Medulla oblongata (tissue), 1 donor: ENCODE measurements around the gene SAP30L.

ENCODE experiments used
- DNase-seq: peaks from one replicate; pipeline ENCODE4 v3.0.0-alpha.2; 2015; ENCODE audit errors: extremely low spot score

The SAP30L gene

DNA sequence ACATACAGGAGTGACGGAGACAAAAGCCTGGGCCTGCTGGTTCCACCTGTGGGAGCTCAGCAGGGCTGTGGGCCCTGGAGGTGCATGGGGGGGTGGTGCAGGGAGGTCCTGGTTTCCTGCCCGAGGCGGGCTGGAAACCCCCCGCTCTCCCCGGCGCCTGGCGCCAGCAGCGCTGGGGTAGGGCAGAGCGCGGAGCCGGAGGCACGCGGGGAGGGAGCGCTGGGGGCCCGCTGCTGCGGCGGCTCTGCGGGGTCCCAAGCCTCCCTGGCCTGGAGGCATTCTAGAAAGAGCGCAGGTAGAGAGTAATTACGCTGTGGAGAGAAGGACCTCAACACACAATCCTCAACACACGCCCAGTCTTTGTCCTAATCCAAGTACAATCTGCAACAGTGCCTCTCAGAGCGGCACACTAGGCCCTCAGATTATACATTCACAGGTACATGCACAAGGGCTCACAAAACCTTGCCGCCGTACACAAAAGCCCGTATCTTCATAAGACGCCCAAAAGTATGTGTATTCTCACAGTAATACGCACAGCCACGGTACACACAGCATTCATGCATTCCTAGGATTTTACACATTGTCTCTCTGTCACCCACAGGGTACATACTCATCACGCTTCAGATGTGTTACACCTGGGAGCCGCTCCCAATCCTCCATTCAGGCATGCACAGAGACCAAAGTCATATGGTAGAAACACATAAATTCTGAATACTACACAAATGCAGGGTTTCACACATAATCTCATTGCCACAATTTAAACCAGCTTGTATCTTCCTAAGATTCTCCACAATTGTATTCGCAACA lies 34.4 kb downstream of the SAP30L start:
- DNase-seq = no peak

DNA sequence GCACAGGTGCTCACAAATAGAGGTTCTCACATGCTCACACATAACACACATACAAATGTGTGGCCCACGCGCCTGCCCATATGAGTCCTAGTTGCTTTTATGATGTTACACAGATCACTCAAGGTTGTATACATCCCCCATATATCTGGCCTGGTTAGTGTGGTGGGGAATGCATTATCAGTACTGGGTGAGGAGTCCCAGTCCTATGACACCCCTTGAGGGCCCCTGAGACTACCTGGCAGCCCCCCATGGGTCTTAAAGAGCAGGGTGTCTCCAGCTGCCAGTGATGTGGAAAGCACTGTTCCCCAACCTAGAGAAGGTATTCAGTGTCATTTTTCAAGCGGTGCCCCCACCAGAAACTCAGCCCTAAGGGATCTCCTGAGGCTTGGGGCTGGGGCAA lies 35.0 kb downstream of the SAP30L start:
- no peak for DNase-seq

DNA sequence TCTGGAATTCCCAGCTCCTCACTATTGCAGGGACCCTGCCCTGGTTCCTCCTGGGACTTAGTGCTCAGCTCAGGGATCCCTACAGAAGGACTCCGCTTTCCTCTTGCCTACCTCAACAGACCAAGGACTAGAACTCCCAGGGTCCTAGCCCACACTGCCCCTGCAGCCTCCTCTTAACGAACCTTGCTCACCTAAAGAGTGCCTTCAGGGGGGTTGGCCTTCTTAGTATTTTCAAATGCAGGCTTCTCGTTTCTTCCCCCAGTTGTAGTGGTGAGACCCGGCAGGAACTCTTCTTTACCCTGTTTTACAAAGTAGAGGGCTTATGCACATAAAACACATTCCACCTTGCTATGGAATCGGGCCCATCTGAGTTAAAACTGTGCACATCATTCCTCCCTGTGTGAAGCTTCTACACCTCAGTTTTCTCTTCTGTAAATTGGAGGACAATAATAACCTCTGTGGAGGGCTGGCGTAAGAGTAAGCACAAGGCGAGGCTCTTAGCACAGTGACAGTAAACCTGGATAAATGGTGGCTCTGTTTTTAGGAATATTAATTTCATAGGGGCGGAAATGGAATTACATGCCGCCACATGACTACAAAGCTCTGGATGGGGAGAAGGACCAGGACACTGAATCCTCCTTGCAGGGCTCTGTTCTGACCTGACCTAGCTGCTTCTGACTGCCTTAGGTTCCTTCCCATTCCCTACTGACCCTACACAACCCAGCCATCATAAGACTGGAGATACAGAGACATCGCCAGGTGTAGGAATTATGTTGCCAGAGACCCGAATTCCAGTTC lies 36.0 kb downstream of the SAP30L start:
- no peak for DNase-seq

DNA sequence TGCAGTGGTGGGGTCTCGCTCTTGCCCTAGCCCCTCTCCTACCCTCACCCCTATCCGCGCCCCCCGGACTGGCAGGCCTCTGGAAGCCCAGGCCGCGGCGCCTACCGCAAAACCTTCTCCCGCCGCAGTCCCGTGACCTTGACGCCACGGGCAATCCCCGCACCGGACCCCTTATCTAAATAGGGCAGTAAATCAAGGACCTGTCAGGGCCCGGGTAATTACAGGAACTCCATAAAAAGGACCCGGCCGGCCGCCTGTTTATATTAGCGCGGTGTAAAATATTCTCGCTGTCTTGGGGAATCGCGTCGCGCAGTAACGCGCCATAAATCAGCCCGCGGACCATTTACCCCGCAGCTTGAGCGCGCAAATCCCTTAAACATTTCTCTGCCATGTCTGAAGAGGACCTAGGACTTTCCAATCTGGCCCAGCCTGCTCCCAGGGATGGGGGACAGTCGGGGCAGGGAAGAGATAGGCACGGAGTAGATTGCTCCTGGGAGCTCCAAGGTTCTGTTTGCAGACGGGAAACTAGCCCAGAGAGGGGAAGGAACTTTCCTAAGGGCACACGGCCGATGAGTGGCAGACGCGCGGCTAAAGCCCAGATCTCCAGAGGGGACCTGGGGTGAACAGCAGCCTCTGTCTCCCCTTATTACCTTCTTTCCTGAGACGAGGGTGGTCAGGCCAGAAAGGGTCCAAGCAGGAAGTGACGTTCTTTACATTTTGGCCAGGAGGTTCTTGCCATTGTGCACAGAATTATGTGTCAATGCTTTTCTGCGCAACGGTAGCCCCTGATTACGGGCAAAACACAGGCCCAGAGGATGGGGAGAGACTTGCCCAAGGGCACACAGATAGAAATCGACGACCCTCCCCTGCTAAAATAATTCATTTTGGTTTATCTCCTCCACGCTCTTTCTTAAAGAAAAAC lies 37.0 kb downstream of the SAP30L start:
- no peak for DNase-seq

DNA sequence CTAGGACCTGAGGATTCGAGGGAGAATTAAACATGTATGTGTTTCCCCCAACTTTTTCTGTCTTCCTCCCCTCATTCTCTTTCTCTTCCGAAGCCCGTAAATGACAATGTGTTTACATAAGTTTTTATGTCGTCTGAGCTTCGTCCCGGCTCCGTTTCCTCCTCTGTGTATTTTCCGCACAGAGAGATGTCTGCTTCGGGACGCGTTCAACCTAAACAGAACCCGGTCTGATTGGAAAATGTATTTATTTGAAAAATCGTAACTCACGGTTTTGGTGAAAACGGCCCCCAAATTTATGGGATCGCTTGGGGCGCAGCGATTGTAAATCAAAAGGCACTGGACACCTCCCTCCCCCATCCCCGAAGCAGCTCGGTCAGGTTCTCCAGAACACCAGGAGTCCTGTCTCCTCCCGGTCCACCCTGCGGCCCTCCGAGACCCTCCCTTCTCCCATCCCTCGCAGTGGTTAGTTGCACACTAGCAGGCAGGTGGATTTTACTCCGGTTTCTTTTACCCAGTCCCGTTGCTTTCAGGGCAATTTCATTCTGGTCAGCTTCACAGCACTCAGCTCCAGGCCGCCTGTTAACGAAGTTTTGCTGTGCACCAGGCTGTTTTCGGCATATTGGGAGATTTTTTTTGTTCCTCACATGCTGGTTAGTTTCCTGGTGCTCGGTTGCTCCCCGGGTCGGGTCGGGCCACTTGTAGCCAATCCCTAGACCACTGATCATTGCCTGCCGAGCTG lies 38.0 kb downstream of the SAP30L start:
- no peak for DNase-seq

DNA sequence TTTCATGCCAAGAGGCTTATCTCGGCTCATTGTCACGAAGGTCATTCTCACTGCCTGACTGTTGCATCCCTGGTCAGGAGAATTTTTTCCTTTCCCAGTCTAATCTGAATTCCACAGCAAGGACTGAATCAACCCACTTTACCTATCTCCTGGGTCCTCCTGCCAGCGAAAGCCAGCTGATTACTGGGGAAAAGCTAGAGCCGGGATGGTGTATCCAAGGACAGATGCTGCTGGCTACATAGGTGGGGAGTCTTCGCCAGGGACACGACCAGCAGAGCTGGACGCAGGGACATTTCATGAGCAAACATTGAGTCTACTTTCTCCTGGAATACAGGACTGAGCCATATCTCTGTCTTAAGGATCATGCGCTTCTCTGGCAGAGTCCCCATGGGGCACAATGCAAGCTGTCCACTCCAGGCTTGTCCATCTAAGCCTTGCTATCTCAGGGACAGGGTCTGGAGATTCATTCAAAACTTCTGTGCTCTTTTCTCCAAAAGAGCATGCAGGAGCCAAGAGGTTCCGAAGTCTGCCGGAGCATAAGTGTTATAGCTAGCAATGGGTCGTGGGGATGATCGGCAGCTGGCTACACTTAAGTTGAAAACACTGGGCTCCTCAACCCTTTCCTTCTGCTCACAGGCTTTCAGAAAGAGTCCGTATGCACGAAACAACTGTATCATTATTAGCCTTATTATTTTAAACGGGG lies 38.7 kb downstream of the SAP30L start:
- DNase-seq = no peak

DNA sequence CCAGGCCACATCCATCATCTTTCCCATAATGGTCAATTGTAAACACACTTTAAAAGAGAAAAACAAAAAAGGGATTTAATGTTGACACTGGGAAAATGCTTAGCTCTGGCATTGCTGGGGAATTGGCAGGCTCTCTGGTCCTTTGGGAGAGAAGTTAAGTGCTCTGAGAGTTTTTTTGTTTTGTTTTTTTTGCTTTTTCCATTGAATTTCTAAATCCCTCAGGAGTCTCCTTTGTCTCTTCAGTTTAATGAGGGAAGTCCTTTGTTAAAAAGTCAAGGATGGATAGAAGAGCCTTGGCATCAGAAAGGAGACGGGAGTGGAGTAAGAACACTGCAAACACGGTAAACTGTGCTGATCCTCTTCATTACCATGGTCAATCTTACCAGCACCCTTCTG lies 39.3 kb downstream of the SAP30L start:
- no peak for DNase-seq

DNA sequence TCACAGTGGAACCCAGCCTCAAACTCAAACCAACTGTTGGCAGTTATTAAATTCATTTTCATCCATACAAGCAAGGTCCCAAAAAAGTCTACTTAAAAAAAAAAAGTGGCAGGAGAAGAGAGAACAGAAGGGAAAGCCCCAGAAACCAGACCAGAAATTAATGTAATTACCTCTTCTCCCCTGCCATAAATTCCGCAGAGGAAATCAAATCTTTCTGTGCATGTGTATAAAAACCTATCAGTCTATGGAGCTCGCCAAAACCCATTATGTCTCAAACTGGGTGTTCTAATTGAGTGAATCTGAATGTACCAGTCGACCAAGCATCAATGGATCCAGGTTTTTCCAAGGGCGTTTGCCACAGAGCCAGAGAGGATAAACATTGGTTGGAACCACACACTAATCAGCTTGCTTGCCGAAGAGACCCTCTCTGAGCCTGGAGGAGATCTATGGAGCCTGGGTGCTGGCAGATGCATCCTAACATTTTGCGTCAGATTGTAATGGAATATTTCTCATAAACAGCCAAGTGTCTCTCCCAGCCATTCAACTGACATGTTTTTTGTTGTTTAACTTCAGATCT lies 40.1 kb downstream of the SAP30L start:
- DNase-seq = no peak

DNA sequence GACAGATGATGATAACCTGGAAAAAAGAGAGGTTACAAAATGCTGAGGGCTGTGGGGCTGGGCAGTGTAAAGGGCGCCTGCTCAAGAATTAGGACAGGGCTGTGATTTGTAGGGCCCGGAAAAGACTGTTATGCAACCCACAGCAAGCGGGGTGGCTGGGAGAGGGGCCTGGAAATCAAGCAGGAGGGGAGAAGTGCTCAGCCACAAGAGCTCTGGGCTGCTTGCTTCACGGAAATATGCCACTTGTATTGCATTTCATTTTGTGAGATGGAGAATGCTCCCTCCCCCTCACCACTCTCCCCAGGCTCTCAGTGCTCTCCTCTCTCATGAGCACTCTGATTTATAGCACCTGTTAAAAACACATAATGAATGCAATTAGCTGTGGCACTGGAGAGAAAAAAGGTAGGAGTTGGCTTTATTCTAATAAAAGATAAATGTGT lies 40.6 kb downstream of the SAP30L start:
- no peak for DNase-seq

DNA sequence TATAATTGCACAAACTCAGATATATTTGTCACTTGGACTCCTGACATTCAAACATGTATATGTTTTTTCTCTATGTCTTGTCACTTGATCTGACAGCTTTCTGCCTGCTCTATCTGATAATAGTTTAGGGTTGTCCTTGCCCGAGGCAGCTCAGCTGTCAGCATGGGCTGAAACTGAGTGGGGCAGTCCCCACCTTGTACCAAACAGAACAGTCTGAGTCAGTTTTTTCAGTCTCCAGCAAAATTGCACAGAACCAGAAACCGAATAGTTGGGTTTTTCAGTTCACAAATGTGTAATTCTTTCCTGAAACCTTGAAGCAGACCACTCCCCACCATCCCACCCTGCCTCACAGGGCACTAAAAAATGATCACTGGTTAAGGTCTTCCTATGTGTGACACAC lies 41.7 kb downstream of the SAP30L start:
- DNase-seq = no peak

DNA sequence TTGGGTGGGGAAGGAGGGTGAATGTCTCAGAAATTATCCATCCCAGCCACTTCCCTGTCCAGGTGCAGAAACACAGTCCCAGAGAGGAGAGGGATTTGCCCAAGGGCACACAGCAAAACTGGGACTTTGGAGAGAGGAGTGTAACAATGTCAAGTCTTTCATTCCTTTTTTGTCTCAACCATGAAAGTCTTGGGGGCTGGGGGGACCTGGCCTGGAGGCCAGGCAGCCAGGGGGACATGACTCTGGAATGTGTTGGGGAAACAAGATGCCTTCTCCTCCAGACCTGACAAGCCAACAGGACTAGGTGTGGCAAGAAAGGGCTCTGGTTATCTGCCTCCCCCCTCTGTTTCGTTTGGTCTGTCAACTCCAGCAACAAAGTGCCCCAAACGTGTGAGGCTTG lies 46.1 kb downstream of the SAP30L start:
- no peak for DNase-seq

DNA sequence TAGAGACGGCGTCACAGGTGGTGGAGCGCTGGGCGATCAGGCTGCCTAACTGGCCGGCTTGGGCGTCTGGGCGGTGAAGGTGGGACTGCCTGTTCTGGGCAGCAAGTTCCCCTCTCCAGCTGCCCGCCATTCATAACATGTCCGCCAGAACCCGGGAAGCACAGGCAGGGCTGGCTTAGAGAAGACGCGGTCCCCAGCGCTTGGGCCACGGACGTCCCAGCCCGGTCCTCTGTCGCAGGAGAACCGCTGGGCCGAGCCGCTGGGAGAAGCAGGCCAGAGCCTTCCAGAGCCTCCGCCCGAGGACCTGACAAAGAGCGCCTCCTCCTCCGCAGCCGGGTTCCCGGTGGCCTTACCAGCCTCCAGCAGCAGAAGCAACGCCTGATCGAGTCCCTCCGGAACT lies 47.5 kb downstream of the SAP30L start:
- DNase-seq = no peak

DNA sequence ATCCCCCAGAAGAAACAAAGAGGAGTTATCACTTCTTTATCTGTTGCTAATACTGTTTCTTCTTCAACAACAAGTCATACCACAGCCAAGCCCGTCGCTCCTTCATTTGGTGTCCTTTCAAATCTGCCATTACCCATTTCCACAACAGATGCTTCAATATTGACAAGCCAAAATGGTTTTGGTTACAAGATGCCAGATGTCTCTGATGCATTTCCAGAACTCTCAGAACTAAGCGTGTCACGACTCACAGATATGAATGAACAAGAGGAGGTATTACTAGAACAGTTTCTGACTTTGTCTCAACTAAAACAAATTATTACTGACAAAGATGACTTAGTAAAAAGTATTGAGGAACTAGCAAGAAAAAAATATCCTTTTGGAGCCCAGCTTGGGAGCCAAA lies 48.2 kb downstream of the SAP30L start:
- no peak for DNase-seq

DNA sequence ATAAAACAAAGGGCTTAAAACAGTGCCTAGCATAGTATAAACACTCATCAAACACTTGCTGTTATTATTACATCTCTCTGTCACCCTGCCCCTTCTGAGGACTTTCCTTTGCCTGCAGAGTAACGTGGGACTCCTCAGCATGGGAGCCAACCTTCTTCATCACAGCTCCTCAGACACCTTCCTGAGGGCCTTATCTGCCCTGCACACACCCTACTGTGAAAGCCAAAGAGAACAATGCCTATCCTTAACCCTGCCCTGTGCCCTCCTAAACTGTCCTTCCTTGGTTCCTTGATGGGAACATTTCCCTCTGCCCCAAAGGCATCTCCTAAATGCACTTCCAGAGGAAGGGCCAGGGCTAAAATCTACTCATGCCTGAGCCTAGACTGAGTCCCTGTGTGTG lies 52.8 kb downstream of the SAP30L start:
- DNase-seq = no peak

DNA sequence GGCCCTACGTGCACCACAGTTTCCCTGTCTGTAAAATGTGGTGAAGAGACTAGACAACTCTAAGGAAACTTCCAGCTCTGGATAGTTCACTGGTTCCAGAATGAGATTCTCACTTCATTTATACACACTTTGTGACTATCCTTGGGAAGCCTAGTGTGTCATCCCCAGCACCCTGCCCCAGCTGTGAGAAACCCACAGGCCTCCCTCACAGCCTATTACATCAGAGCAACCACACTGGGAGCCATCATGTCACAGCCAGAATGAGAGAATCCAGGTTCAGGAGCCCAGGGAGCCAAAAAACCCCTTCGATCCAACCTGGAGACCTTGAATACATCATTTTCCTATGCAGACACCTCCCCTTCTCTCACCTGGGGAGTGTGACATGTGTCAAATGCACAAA lies 53.2 kb downstream of the SAP30L start:
- DNase-seq = no peak

DNA sequence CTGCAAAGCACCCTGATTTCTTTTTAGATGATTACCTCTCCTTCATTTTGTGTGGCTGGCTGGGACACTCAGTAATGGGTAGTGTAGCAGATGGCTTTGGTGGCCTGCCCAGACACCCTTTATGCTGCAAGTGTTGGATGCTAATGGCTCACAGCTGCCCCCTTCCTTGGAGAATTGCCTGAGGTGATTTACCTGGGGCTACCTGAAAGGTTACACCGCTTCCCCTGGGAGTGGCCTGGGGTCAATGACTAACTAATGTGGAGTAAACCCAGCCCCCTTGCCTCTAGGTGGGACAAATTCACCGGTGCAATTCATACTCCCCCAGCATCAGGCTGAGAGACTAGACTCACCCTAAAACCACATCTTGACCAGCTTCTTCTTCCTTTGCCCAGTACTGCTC lies 55.8 kb downstream of the SAP30L start:
- DNase-seq = no peak

DNA sequence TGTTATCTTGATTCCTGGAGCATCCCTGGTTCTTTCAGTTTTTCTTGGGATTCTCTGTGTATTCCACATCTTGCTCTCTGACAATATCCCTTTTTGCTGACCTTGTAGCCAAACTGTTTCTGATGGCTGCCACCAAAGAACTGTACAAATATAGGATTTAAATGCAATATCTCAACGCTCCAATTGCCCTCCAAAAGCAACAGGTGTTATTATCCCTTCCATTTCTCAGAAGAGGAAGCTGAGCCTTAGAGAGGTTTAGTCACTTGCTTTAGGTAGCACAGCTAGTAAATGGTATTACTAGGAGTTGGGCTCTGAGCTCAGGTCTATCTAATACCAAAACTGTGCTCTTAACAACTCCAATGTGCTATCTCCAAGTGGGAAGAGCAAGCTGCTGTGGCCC lies 56.4 kb downstream of the SAP30L start:
- DNase-seq = no peak

DNA sequence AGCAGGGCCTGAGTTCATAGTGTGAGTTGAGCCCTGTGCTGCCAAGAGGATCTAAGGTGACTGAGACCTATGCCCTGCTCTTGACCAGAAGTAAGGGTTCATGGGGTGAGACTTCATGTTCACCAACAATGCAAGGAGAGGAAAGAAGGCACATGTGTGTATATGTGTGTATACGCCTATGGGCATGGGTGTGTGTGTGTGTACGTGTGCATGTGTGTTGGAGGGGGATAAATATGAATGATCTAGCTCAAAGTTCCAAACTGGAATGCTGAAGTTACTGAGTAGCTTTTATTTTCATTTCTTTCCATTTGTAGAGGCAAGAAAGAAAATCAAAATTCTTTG lies 57.9 kb downstream of the SAP30L start:
- no peak for DNase-seq

DNA sequence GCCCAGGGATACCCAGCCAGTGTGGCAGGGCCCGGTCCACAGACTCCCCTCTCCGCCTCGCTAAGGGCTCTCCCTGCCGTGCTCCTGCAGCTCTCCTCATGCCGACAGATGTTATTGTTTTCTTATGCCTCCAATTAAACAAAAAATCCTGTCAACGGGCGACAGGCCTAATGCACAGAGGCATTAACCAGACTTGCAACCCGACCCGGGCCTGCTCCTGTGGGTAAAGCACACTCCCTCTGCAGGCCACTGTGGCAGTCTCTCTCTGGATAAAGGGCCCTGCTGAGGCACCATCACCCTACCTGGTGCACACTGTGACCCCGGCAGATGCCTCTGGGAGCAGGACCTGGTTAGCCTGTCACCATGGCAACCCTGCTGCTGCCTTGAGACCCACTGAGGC lies 59.8 kb downstream of the SAP30L start:
- no peak for DNase-seq

DNA sequence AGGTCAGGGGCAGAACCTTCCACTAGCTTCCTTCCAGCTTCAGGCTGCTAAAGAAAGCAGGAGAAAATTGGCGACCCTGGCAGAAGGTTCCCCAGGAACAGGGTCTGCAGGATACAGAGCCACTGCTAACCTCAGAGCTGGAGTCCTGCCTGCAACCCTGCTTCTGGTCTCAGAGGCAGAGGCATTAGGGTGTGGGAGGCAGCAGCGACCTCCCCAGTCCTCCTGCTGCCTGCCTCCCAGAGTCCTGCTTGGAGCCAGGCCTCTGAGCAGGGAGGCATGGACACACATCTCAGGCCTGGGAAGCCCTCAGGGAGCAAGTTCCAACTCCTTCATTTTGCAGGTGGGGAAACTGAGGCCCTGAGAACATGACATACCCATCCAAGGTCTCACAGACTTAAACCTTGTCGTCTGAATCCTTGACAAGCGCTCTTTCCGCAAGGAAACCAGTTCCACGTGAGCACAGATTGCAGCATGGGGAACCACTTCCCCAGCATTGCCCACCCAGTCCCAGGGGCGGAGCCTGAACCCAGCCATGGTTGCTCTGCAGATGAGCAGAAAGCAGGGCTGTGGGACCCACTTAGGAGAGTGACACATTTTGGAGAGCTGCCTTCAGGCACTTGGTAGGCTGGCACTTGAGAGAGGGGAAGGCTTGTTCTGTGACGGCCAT lies 60.4 kb downstream of the SAP30L start:
- no peak for DNase-seq
